GM21737 (cell line): ENCODE measurements around the gene OPCML.

Source experiments
- ATAC-seq: cut with Tn5 transposase; IDR thresholded peaks from one replicate; pipeline ENCODE4 v1.9.1; 2021; ENCODE audit warnings: mild to moderate bottlenecking, moderate library complexity; ENCODE audit not compliant: unreplicated experiment

Gene OPCML

GRCh38 chr11:132718711-132719671 is 813.3 kb downstream of the OPCML start:
- no peak for ATAC-seq

GRCh38 chr11:132717824-132718223 is 814.5 kb downstream of the OPCML start:
- no peak for ATAC-seq

DNA sequence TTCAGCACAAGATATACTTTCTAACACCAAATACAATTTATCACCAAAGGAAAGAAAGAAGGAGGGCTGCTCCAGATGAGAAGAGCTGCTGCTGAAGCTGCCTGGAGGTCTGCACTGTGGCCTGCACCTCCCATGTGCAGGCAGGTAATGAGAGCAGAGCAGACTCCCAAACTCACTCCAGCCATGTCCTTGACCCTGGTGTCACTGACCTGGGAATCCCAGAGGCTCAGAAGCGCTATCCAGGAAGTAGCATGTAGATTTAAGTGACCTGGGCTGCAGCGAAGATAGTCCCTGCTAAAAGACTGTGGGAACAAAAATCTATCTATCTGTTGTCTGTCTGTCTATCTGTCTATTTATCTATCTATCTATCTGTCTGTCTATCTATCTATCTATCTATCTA is 816.3 kb downstream of the OPCML start:
- no peak for ATAC-seq

GRCh38 chr11:132714859-132715440 is 817.4 kb downstream of the OPCML start:
- ATAC-seq = no peak

DNA sequence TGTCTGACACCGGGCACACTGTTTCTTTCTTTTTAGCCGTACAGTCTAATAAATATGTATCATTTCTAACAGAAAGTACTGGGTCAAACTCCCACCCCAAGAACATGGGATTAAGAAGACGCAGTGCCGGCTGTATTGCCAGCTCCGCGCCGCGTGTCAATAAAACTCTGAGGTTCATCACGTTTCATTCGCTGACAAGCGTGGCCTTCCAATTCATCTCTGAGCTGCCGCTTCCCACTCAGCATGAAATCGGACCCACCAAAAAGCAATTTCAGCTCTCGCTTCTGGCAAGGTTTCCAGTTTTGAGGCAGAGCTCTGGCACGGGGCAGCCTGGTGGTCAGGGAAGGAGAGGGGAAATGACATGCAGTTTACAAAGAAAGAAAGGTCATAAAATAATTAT is 819.8 kb downstream of the OPCML start:
- no peak for ATAC-seq

DNA sequence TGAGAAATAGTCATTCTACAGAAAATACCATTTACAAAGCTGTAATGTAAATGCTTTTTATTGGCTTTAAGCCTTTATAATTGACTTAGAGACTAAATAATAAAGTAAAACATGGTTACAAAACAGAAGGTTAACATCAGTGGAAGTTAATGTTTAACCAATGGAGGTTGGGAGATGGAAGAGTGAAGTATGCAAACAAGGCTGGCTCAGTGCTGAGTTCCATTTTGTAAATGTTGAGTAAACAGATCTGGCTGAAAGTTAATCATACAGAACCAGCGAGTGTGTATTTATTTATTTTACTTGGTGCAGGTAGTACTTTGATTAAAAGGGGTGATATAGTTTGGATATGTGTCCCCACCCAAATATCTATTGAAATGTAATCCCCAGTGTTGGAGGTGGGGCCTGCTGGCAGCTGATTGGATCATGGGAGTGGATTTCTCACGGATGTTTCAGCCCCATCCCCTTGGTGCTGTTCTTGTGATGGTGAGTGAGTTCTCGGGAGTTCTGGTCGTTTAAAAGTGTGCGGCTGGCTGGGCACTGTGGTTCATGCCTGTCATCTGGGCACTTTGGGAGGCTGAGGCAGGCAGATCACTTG is 827.4 kb downstream of the OPCML start:
- no peak for ATAC-seq

GRCh38 chr11:132692891-132693290 is 839.4 kb downstream of the OPCML start:
- no peak for ATAC-seq

GRCh38 chr11:132691848-132692550 is 840.3 kb downstream of the OPCML start:
- no peak for ATAC-seq

GRCh38 chr11:132686886-132687285 is 845.4 kb downstream of the OPCML start:
- ATAC-seq = no peak

DNA sequence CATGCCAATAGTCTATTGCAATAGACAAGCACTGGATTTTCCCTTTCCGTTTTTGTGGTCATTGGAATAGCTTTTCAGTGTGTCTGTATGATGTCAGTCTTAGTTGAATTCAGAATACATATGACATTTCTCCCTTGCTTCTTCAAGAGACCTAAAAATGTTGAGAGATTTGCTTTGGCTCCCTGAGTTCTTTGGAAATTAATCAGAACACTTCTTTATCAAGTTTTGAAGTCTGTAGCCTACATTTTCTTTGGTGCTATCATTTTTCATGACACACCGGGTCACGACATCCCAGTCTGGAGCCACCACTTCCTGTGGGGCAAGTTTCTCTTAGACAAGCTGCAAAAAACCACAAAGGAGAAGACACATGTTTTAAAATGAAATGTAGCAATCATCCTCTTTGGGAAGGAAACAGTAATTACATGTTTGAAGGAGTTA is 847.1 kb downstream of the OPCML start:
- no peak for ATAC-seq

DNA sequence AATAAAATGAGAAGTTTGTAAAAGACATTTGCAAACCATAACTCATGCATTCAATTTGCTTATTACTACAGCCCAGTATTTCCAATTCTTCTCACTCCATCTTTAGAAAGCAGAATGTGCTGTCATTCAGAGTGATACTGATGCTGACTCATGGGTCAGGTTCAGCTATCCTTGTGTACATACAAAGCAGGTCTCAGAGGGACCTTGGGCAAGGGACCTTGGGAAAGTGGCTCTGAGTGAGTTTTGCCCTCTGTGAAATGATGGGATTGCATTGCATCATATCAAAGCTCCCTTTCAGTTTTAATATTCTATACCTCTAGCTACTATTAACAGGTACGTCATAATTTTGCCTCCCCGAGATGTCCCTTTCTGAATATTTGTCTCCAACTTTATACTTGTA is 848.7 kb downstream of the OPCML start:
- ATAC-seq = no peak

DNA sequence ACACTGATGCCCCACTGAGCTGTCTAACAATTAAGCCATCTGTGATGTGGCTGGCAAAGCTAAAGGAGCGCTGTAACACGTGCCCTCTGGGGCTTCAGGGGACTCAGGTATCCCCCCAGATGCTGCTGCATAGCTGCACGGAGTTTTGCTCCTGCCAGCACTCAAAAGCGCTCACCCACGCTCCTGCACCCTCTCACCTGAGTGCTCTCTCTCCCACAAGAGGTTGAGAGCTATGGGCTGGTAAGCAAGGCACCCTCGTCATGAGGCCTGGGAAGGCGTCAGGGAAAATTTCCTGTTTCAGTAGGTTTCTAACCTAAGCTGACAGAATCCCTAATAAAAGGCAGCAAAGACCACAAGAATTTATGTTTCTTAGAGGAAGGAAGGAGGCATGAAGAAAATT is 850.3 kb downstream of the OPCML start:
- ATAC-seq = no peak

GRCh38 chr11:132680584-132680983 is 851.7 kb downstream of the OPCML start:
- no peak for ATAC-seq

GRCh38 chr11:132674151-132674550 is 858.1 kb downstream of the OPCML start:
- ATAC-seq = no peak

DNA sequence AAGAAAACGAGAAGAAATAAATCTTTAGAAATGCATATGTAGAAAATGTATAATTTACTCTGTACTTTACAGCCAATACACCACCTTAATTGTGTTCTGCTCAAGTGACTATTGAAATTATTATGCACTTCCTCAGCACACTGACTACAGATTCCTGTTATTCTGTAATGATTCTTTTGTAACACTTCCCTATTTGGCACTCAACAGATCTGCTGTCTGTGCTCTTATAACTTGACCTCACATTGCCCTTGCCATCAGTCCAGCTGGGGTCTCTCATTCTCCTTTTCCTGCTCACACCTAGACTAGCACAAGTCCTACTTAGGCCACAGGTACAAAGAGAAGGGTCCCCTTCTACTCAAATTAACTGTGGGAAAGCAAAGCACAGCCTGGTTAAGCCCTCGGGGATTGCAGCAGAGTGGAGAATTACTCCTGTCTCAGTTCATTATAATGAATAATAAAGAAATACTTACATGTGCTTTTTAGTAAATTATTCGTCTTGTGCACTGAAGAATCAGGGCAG is 860.4 kb downstream of the OPCML start:
- no peak for ATAC-seq

GRCh38 chr11:132670921-132671675 is 861.2 kb downstream of the OPCML start:
- no peak for ATAC-seq

- ATAC-seq = no peak
Observed at GRCh38 chr11:132669949-132670348, 862.4 kb downstream of the OPCML start.

DNA sequence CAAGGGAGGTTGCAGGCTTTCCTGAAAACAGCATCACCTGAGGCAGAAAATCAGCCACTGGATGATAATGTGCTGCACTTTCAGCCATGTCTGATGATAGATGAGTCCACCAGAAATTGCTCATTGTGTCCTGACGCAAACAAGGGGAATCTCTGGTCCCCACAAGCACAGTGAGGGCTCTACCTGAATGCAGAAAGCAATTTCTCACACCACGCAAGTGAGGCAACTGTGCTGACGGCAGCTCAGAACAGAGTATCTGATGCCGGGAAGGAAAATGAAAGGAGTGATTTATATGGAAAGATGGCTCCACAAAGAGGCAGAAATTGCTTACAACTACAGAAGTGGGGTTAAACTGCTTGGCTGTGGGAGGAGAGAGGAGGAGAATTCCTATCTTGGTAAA is 867.1 kb downstream of the OPCML start:
- no peak for ATAC-seq

DNA sequence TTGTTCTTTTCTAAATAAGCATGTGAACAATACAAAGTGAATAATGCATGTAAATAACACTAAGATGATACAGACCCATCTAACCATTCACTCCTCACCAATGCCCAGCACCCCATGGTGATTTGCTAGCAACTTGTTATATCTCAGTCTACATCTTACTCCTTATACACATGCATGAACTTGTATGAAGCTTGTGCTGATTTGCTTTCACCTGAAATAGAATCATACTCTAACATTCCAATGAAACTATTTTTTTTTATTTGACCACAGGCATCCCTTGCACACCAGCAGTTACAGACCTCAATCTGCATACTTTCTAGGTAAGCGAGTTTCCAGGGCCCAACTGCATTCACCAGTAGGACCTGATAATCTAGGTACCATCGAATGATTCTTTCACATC is 873.6 kb downstream of the OPCML start:
- no peak for ATAC-seq

DNA sequence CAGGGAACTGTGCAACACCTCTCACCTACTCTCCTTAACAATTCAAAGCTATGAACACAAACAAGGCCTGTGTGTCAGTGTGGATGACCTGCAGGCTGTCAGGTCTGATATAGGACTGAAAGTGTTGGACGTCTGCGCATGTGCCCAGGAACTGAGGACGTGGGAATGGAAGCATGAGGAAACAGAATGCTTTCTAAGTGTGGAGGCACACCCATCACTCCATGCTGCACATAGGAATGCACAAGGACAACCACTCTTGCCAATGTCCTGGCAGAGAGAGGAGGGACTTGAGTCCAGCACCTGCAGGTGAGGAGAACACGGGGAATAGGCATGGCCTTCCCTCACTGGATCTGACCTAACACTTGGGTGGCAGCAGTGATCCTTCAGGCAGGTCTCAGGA is 874.3 kb downstream of the OPCML start:
- ATAC-seq = no peak
